ENCODE measurements around the gene RBM42. TPM values are rescaled to one million over a fixed set of nuclear protein-coding genes. Genes with fewer than 3 reads are reported as not detected.
A peak's percentile ranks its signal among the peaks of the same experiment; 100 is the strongest.

RBM42 gene
- total RNA-seq, 1 donor from 2014 or later = 45.4 TPM

DNA sequence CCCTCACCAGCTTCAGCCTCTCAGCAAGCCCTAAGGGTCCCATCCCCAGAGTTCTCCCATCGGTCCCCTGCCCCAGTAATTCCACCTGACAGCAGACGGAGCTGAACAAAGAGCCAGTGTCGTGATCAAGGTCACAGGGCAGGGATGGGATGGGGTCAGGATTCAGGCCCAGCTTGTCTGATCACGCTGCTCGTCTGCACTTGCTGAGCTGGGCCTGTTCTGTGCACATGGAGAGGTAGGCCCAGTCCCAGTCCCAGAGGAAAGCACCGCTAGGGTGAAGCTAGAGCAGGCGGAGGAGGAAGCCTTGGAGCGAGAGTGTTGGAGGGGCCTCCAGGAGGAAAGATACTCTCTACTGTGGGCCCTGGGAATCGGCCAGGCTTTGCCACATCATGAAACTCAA is 7.1 kb upstream of the RBM42 start:
- no peak for DNase-seq

- DNase-seq = no peak
Measured at GRCh38 chr19:35622750-35623149, 6.1 kb upstream of the RBM42 start.

- DNase-seq = no peak
Measured at GRCh38 chr19:35623327-35624010, 5.4 kb upstream of the RBM42 start.

- DNase-seq = no peak
Measured at GRCh38 chr19:35628264-35628564, 622 bp upstream of the RBM42 start.

DNA sequence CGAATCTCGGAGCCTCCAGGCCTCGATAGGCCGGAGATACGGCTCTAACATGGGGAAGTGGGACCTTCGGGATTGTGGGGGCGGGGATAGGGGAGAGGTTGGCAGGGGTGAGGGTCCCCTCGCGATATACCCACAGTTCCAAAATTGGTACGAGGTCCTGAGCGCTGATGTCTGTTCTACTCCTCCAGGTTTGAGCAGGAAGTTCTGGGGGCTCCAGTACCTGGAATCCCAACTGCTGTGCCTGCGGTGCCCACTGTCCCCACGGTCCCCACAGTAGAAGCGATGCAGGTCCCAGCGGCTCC is 447 bp downstream of the RBM42 start:
- DNase-seq = no peak

- no peak for DNase-seq
Measured at GRCh38 chr19:35633727-35634440, 5.0 kb downstream of the RBM42 start.

- no peak for DNase-seq
Measured at GRCh38 chr19:35636651-35637050, 7.8 kb downstream of the RBM42 start.

DNA sequence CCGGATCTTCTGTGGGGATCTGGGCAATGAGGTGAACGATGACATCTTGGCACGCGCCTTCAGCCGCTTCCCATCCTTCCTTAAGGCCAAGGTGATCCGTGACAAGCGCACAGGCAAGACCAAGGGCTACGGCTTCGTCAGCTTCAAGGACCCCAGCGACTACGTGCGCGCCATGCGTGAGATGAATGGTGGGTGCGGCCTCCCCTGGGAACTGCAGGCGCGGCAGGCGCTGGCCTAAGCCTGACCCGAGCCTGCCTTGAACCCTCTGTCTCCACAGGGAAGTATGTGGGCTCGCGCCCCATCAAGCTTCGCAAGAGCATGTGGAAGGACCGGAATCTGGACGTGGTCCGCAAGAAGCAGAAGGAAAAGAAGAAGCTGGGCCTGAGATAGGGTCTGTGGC is 8.3 kb downstream of the RBM42 start:
- no peak for DNase-seq

GRCh38 chr19:35639321-35639639 is 10.4 kb downstream of the RBM42 start:
- DNase-seq = no peak

DNA sequence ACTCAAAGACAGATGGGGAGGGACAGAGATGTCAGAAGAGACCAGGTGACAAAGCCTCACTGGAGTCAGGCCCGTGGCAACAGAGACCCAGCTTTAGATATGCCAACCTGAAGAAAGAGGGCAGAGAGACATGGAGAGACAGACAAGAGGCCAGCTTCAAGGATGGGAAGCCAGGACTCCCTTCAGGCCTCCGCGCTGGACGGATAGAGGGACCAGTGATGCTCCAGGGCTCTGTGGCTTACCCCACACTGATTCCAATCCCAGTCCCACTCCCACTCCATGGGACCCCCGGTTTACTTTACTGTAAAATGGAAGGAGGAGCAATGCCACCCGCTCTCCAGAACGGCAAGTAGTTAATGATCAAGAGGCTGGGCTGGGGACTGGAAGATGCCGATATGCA is 11.0 kb downstream of the RBM42 start:
- DNase-seq = no peak

- DNase-seq = peak; percentile 64
Measured at GRCh38 chr19:35641515-35642151, 12.8 kb downstream of the RBM42 start, which contains the start of gene ETV2. ETV2 (plus strand) TSS chr19:35641745; CDS start chr19:35642461, 716 bp downstream.

- no peak for DNase-seq
Measured at GRCh38 chr19:35642312-35642711, 13.5 kb downstream of the RBM42 start.

- no peak for DNase-seq
Measured at GRCh38 chr19:35642798-35643254, 14.0 kb downstream of the RBM42 start.

DNA sequence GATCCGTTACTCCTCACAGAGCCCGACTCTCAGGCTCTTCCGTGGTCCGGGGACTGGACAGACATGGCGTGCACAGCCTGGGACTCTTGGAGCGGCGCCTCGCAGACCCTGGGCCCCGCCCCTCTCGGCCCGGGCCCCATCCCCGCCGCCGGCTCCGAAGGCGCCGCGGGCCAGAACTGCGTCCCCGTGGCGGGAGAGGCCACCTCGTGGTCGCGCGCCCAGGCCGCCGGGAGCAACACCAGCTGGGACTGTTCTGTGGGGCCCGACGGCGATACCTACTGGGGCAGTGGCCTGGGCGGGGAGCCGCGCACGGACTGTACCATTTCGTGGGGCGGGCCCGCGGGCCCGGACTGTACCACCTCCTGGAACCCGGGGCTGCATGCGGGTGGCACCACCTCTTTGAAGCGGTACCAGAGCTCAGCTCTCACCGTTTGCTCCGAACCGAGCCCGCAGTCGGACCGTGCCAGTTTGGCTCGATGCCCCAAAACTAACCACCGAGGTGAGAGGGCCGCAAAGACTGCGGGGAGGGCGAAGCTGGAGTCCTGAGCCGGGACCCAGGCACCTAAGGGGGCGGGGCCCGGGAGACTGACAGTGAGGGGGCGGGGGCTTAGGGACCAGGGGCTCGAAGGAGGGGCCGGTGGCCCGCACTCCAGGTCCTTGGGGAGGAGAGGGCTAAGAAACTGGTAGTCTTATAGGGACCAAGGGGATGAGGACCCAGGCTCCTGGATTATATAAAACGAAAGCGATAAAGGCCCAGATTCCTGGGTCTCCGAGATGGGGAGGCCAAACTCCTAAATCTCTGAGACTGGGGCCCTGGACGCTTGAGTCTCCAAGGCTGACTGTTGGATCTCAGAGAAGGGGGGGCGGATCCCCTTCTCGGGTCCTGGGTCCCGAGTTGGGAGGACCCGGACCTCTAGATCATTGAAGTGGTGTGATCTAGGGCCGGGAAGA is 14.7 kb downstream of the RBM42 start:
- DNase-seq = peak; percentile 79

DNA sequence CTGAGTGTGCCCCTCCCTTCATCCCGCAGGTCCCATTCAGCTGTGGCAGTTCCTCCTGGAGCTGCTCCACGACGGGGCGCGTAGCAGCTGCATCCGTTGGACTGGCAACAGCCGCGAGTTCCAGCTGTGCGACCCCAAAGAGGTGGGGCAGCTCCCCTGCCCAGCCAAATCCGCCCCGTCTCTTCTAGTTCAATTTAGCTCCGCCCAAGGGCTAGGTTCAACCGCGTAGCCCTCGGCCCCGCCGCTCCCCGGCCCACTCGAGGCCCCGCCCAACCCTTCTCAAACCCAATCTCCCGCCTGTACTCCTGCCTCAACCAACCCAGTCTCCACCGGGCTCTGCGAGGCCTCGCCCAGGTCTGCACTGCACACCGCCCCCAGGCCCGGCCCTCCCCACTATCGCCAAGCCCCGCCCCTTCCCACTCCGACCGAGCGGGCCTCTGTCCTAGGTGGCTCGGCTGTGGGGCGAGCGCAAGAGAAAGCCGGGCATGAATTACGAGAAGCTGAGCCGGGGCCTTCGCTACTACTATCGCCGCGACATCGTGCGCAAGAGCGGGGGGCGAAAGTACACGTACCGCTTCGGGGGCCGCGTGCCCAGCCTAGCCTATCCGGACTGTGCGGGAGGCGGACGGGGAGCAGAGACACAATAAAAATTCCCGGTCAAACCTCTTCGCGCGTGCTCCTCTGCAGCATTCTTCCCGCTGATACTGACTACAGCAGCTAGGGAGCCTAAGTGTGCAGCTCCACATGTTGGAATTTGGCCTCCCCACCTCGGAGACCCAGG is 15.6 kb downstream of the RBM42 start:
- DNase-seq = peak; percentile 93

- DNase-seq = peak; percentile 51
Measured at GRCh38 chr19:35644987-35645679, 16.3 kb downstream of the RBM42 start.

DNA sequence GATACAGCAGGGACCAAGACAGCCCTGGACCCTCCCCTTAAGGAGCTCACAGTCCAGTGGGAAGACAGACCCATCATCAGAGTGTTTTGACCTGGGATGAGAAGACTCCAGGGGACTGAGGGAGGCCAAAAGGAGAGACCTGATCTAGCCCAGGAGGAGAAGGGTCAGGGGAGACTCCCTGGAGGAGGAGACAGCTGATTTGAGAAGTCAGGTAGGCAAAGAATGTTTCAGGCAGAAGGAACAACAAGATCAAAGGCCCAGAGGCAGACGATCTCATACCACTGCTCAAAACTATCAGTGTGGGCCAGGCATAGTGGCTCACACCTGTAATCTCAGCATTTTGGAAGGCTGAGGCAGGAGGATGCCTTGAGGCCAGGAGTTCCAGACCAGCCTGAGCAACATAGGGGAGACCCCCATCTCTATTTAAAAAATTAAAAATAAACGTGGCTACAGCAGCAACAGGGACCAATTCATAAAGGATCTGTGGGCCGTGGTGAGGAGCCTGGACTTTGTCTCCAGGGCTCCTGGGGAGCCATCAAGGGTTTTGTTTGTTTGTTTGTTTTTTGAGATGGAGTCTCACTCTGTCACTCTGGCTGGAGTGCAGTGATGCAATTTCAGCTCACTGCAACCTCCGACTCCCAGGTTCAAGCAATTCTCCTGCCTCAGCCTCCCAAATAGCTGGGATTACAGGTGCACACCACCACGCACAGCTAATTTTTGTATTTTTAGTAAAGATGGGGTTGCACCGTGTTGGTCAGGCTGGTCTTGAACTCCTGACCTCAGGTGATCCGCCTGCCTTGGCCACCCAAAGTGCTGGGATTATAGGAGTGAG is 17.1 kb downstream of the RBM42 start:
- DNase-seq = no peak

GRCh38 chr19:35648017-35648961 is 19.5 kb downstream of the RBM42 start, which contains the start of gene COX6B1:
COX6B1 (plus strand) TSS chr19:35648323; CDS start chr19:35651244, 2,921 bp downstream.
- peak; percentile 96 for DNase-seq

- no peak for DNase-seq
Measured at GRCh38 chr19:35650581-35650980, 21.7 kb downstream of the RBM42 start.

Measured in dermis blood vessel endothelial cell (primary cell).